HepG2 (cell line): ENCODE results near the gene PHF13. TPM values are rescaled to one million over a fixed set of nuclear protein-coding genes. Genes with fewer than 3 reads are reported as not detected.

Experiments
- CCDC6 ChIP-seq: sonication (generic); formaldehyde crosslinking; IDR thresholded peaks from 2 replicates; pipeline ENCODE4 v1.8.1; 2022; ENCODE audit warnings: mild to moderate bottlenecking, missing genetic modification reagents, moderate library complexity
- DNMT3B ChIP-seq: conservative IDR thresholded peaks from 2 replicates; pipeline ENCODE4 v1.6.1; 2016; ENCODE audit warnings: missing biosample characterization, control low read depth
- DPF2 ChIP-seq: sonication (generic); formaldehyde crosslinking; IDR thresholded peaks from 2 replicates; pipeline ENCODE4 v1.4.0; 2020; ENCODE audit warnings: mild to moderate bottlenecking, low read depth, missing genetic modification reagents, borderline replicate concordance
- FLYWCH1 ChIP-seq: sonication (generic); formaldehyde crosslinking; IDR thresholded peaks from 2 replicates; pipeline ENCODE4 v1.8.1; 2023; ENCODE audit warnings: mild to moderate bottlenecking, missing genetic modification reagents
- HOXA3 ChIP-seq: sonication (generic); formaldehyde crosslinking; IDR thresholded peaks from 2 replicates; pipeline ENCODE4 v1.5.0; 2020; ENCODE audit warnings: missing genetic modification reagents
- KAT7 ChIP-seq: IDR thresholded peaks from 2 replicates; pipeline ENCODE4 v1.6.1; 2018; ENCODE audit warnings: borderline replicate concordance, missing compliant biosample characterization
- KLF11 ChIP-seq: IDR thresholded peaks from 2 replicates; pipeline ENCODE4 v1.6.1; 2016; ENCODE audit warnings: missing compliant biosample characterization
- MZF1 ChIP-seq: sonication (generic); formaldehyde crosslinking; IDR thresholded peaks from 2 replicates; pipeline ENCODE4 v1.8.1; 2023; ENCODE audit warnings: mild to moderate bottlenecking, missing genetic modification reagents, borderline replicate concordance
- SIN3A ChIP-seq: IDR thresholded peaks from 2 replicates; pipeline ENCODE4 v1.6.1; 2011; ENCODE audit warnings: low read depth, mild to moderate bottlenecking, control low read depth, low read length, borderline replicate concordance
- ZNF543 ChIP-seq: sonication (generic); formaldehyde crosslinking; IDR thresholded peaks from 2 replicates; pipeline ENCODE4 v1.4.0; 2020; ENCODE audit warnings: mild to moderate bottlenecking, missing genetic modification reagents
- ZNF766 ChIP-seq: sonication (generic); formaldehyde crosslinking; IDR thresholded peaks from 2 replicates; pipeline ENCODE4 v1.5.0; 2020; ENCODE audit warnings: missing genetic modification reagents, borderline replicate concordance
- ZNF878 ChIP-seq: sonication (generic); formaldehyde crosslinking; IDR thresholded peaks from 2 replicates; pipeline ENCODE4 v1.8.1; 2023; ENCODE audit warnings: mild to moderate bottlenecking, missing genetic modification reagents, moderate library complexity
- ZSCAN21 ChIP-seq: sonication (generic); formaldehyde crosslinking; IDR thresholded peaks from 2 replicates; pipeline ENCODE4 v1.8.0; 2022; ENCODE audit warnings: mild to moderate bottlenecking, missing genetic modification reagents, moderate library complexity, borderline replicate concordance
- polyA plus RNA-seq, 8 experiments: library from polyadenylated mRNA; depleted of rRNA in 3 of 8; stranded (reverse) in 7 of 8; unstranded in 1 of 8; fragments of >200 nt; fragmentation: Illumina TruSeq in 4 of 8; extraction: Trizol in 4 of 8; gene quantifications; 2 replicates each; pipeline versions ENCODE4 v1.2.1 to v1.2.3, GENCODE V29; 2011 to 2016; ENCODE audit warnings: low read depth in 4 of 8, missing spikeins in 1 of 8, mixed read lengths in 1 of 8; ENCODE audit not compliant: insufficient read depth in 1 of 8
- total RNA-seq, 5 experiments: library from RNA; depleted of rRNA; stranded (reverse); fragments of >200 nt; fragmentation: Illumina TruSeq; extraction: Trizol; gene quantifications; 2 replicates each; pipeline ENCODE4 v1.2.3, GENCODE V29; 2016; ENCODE audit warnings: low read depth in 1 of 5
- TF ChIP-seq, protein P1 (sequence below), 2 experiments: fragments of 450-650 bp in 1 of 2; sonication (generic) in 1 of 2; formaldehyde crosslinking in 1 of 2; IDR thresholded peaks; 2 replicates each; pipeline versions ENCODE4 v1.6.1 to v1.8.0; 2016 to 2022; ENCODE audit warnings: antibody characterized with exemption in 1 of 2, mild to moderate bottlenecking in 1 of 2, missing genetic modification reagents in 1 of 2
- TF ChIP-seq, protein P2 (sequence below): sonication (generic); formaldehyde crosslinking; IDR thresholded peaks from 2 replicates; pipeline ENCODE4 v1.4.0; 2020; ENCODE audit warnings: missing genetic modification reagents, borderline replicate concordance

PHF13 gene
- total and polyA plus RNA-seq, 2 of the 13 experiments (the other 11 are each of a cell fraction or from before 2014, with no cell fraction given) = 4.7 to 7.4 TPM

DNA sequence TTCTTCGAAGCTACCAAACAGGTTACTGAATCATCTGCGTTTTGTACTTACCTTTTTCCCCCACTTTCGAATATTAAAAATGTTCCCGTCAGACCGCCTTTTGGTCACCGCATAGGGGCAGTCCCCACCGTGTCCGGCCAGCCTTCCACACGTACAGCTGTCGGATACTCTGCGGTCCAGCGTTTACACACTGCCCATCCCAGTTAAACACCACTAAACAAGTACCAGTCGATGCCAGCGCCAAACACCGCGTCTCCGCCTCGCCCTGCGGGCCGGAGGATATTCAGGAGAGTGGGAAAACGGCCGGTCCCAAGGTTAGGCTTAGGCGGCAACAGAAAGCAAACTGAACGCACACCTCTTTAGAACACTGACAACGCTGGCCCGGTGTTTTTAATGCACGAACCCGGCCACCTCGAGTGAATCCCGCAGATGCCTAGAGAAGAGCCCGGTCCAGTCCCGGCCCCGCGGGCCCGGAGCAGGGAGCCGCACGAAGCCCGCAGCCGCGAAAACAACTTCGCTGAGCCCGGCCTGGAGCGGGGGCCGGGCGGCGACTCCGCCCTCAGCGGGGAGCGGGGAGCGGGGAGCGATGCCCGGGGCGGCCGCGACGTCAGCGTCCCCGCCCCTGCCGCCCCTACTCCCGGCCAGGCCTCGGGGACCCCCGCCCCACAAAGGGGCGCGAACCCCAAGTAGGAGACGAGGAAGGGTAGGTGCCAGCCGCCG is 730 bp upstream of the PHF13 start (continued):
- TF ChIP-seq, protein P1, sequence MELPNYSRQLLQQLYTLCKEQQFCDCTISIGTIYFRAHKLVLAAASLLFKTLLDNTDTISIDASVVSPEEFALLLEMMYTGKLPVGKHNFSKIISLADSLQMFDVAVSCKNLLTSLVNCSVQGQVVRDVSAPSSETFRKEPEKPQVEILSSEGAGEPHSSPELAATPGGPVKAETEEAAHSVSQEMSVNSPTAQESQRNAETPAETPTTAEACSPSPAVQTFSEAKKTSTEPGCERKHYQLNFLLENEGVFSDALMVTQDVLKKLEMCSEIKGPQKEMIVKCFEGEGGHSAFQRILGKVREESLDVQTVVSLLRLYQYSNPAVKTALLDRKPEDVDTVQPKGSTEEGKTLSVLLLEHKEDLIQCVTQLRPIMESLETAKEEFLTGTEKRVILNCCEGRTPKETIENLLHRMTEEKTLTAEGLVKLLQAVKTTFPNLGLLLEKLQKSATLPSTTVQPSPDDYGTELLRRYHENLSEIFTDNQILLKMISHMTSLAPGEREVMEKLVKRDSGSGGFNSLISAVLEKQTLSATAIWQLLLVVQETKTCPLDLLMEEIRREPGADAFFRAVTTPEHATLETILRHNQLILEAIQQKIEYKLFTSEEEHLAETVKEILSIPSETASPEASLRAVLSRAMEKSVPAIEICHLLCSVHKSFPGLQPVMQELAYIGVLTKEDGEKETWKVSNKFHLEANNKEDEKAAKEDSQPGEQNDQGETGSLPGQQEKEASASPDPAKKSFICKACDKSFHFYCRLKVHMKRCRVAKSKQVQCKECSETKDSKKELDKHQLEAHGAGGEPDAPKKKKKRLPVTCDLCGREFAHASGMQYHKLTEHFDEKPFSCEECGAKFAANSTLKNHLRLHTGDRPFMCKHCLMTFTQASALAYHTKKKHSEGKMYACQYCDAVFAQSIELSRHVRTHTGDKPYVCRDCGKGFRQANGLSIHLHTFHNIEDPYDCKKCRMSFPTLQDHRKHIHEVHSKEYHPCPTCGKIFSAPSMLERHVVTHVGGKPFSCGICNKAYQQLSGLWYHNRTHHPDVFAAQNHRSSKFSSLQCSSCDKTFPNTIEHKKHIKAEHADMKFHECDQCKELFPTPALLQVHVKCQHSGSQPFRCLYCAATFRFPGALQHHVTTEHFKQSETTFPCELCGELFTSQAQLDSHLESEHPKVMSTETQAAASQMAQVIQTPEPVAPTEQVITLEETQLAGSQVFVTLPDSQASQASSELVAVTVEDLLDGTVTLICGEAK (IDR thresholded peaks at IDR 0.05) = no peak
- TF ChIP-seq, protein P1 (CRISPR knock-in tag; IDR thresholded peaks at IDR 0.05) = peak; percentile 44; the same call in 1 of the 2 replicates
- TF ChIP-seq DPF2 (CRISPR knock-in tag) (0 out of 2 replicates have a peak, but pooled peaks have one; percentile 16), KAT7 (no peak), FLYWCH1 (CRISPR knock-in tag) (no peak), SIN3A (0 out of 2 replicates have a peak, but pooled peaks have one; percentile 17), KLF11 (CRISPR knock-in tag) (no peak), CCDC6 (peak; percentile 68; the same call in 1 of the 2 replicates), ZNF543 (CRISPR knock-in tag) (0 out of 2 replicates have a peak, but pooled peaks have one; percentile 46), ZNF766 (CRISPR knock-in tag) (0 out of 2 replicates have a peak, but pooled peaks have one; percentile 16), DNMT3B (CRISPR knock-in tag) (no peak), HOXA3 (CRISPR knock-in tag) (0 out of 2 replicates have a peak, but pooled peaks have one; percentile 7), ZSCAN21 (no peak), ZNF878 (no peak), MZF1 (CRISPR knock-in tag) (no peak)
- TF ChIP-seq, protein P2, sequence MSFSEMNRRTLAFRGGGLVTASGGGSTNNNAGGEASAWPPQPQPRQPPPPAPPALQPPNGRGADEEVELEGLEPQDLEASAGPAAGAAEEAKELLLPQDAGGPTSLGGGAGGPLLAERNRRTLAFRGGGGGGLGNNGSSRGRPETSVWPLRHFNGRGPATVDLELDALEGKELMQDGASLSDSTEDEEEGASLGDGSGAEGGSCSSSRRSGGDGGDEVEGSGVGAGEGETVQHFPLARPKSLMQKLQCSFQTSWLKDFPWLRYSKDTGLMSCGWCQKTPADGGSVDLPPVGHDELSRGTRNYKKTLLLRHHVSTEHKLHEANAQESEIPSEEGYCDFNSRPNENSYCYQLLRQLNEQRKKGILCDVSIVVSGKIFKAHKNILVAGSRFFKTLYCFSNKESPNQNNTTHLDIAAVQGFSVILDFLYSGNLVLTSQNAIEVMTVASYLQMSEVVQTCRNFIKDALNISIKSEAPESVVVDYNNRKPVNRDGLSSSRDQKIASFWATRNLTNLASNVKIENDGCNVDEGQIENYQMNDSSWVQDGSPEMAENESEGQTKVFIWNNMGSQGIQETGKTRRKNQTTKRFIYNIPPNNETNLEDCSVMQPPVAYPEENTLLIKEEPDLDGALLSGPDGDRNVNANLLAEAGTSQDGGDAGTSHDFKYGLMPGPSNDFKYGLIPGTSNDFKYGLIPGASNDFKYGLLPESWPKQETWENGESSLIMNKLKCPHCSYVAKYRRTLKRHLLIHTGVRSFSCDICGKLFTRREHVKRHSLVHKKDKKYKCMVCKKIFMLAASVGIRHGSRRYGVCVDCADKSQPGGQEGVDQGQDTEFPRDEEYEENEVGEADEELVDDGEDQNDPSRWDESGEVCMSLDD (CRISPR knock-in tag) = peak; percentile 83; the same call in 1 of the 2 replicates
